HepG2 (cell line): Measurements from ENCODE around the gene NEU4. TPM values are rescaled to one million over a fixed set of nuclear protein-coding genes. Genes with fewer than 3 reads are reported as not detected.
A peak's percentile ranks its signal among the peaks of the same experiment; 100 is the strongest.

Experiments
- ATAD3A ChIP-seq: sonication (generic); formaldehyde crosslinking; IDR thresholded peaks from 2 replicates; pipeline ENCODE4 v1.4.0; 2020; ENCODE audit warnings: missing genetic modification reagents
- CBX1 ChIP-seq: IDR thresholded peaks from one replicate; pipeline ENCODE4 v1.6.1; 2016; ENCODE audit warnings: antibody characterized with exemption, low read depth
- EHMT2 ChIP-seq: fragments of 200-600 bp; sonication (generic); IDR thresholded peaks from 2 replicates; pipeline ENCODE4 v1.7.0; 2017; ENCODE audit warnings: antibody characterized with exemption, low read depth, low read length, borderline replicate concordance
- ELF3 ChIP-seq: IDR thresholded peaks from 2 replicates; pipeline ENCODE4 v1.6.1; 2016; ENCODE audit warnings: missing genetic modification reagents, missing compliant biosample characterization
- FOXK2 ChIP-seq: fragments of 450-650 bp; IDR thresholded peaks from 2 replicates; pipeline ENCODE4 v1.6.1; 2016
- GABPA ChIP-seq, 2 experiments: IDR thresholded peaks; 2 replicates each; pipeline ENCODE4 v1.6.1; 2011 to 2016; ENCODE audit warnings: low read depth in 2 of 2, low read length in 1 of 2, missing biosample characterization in 1 of 2, missing genetic modification characterization in 1 of 2
- GRHL1 ChIP-seq: sonication (generic); formaldehyde crosslinking; conservative IDR thresholded peaks from 2 replicates; pipeline ENCODE4 v1.8.0; 2022; ENCODE audit warnings: missing genetic modification reagents
- HBP1 ChIP-seq: IDR thresholded peaks from 2 replicates; pipeline ENCODE4 v1.6.1; 2016; ENCODE audit warnings: low read depth, control low read depth
- LRRFIP1 ChIP-seq: sonication (generic); formaldehyde crosslinking; conservative IDR thresholded peaks from 2 replicates; pipeline ENCODE4 v1.4.0; 2020; ENCODE audit warnings: missing genetic modification reagents
- MLXIP ChIP-seq: sonication (generic); formaldehyde crosslinking; IDR thresholded peaks from 2 replicates; pipeline ENCODE4 v1.9.0; 2021; ENCODE audit warnings: missing genetic modification reagents, borderline replicate concordance
- NFATC3 ChIP-seq: sonication (generic); formaldehyde crosslinking; IDR thresholded peaks from 2 replicates; pipeline ENCODE4 v1.5.1; 2020; ENCODE audit warnings: mild to moderate bottlenecking, missing genetic modification reagents
- NFKB2 ChIP-seq: sonication (generic); formaldehyde crosslinking; IDR thresholded peaks from 2 replicates; pipeline ENCODE4 v1.4.0; 2020; ENCODE audit warnings: missing genetic modification reagents, borderline replicate concordance
- REL ChIP-seq: sonication (generic); formaldehyde crosslinking; conservative IDR thresholded peaks from 2 replicates; pipeline ENCODE4 v1.8.0; 2022; ENCODE audit warnings: mild to moderate bottlenecking, missing genetic modification reagents, moderate library complexity
- TFDP1 ChIP-seq: IDR thresholded peaks from 2 replicates; pipeline ENCODE4 v1.6.1; 2016; ENCODE audit warnings: missing compliant biosample characterization, missing genetic modification reagents, borderline replicate concordance
- TP53 ChIP-seq: sonication (generic); formaldehyde crosslinking; conservative IDR thresholded peaks from 2 replicates; pipeline ENCODE4 v1.4.0; 2020; ENCODE audit warnings: missing genetic modification reagents
- ZMAT3 ChIP-seq: sonication (generic); formaldehyde crosslinking; conservative IDR thresholded peaks from 2 replicates; pipeline ENCODE4 v1.7.0; 2021; ENCODE audit warnings: missing genetic modification reagents
- ZNF878 ChIP-seq: sonication (generic); formaldehyde crosslinking; IDR thresholded peaks from 2 replicates; pipeline ENCODE4 v1.8.1; 2023; ENCODE audit warnings: mild to moderate bottlenecking, missing genetic modification reagents, moderate library complexity
- polyA plus RNA-seq, 8 experiments: library from polyadenylated mRNA; depleted of rRNA in 3 of 8; stranded (reverse) in 7 of 8; unstranded in 1 of 8; fragments of >200 nt; fragmentation: Illumina TruSeq in 4 of 8; extraction: Trizol in 4 of 8; gene quantifications; 2 replicates each; pipeline versions ENCODE4 v1.2.1 to v1.2.3, GENCODE V29; 2011 to 2016; ENCODE audit warnings: low read depth in 4 of 8, missing spikeins in 1 of 8, mixed read lengths in 1 of 8; ENCODE audit not compliant: insufficient read depth in 1 of 8
- total RNA-seq, 5 experiments: library from RNA; depleted of rRNA; stranded (reverse); fragments of >200 nt; fragmentation: Illumina TruSeq; extraction: Trizol; gene quantifications; 2 replicates each; pipeline ENCODE4 v1.2.3, GENCODE V29; 2016; ENCODE audit warnings: low read depth in 1 of 5
- TF ChIP-seq, protein P1 (sequence below): sonication (generic); formaldehyde crosslinking; IDR thresholded peaks from 2 replicates; pipeline ENCODE4 v1.4.0; 2020; ENCODE audit warnings: missing genetic modification reagents

Gene NEU4
- total and polyA plus RNA-seq, 2 of the 13 experiments (the other 11 are each of a cell fraction or from before 2014, with no cell fraction given): 53.5 to 107 TPM

DNA sequence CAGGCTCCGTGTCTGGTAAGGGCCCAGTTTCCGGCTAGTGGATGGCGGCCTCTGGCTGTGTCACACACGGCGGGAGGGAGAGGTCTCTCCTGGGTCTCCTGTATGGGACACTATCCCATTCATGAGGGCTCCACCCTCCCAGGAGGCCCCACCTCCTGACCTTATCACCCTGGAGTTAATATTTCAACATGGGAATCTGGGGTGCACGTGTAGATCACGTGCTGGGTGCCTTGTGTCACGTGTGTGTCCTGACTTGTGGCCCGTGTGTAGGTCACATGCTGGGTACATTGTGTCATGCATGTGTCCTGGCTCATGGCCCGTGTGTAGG is 9.9 kb downstream of the NEU4 start (continued):
- TF ChIP-seq ZMAT3 (0 out of 2 replicates have a peak, but pooled peaks have one; percentile 51), EHMT2 (0 out of 2 replicates have a peak, but pooled peaks have one; percentile 30), HBP1 (CRISPR knock-in tag) (peak; percentile 88; the same call in 1 of the 2 replicates), TP53 (CRISPR knock-in tag) (no peak), FOXK2 (no peak), LRRFIP1 (CRISPR knock-in tag) (0 out of 2 replicates have a peak, but pooled peaks have one; percentile 65), GABPA (IDR thresholded peaks at IDR 0.05; ENCODE audit: low read depth, low read length) (no peak), GABPA (CRISPR knock-in tag; IDR thresholded peaks at IDR 0.05; ENCODE audit: low read depth) (peak; percentile 75), ZNF878 (CRISPR knock-in tag) (peak; percentile 92), NFATC3 (CRISPR knock-in tag) (0 out of 2 replicates have a peak, but pooled peaks have one; percentile 69), ATAD3A (CRISPR knock-in tag) (no peak), ELF3 (CRISPR knock-in tag) (peak; percentile 85), NFKB2 (CRISPR knock-in tag) (0 out of 2 replicates have a peak, but pooled peaks have one; percentile 76), TFDP1 (CRISPR knock-in tag) (peak; percentile 83; the same call in 1 of the 2 replicates), REL (CRISPR knock-in tag) (peak; percentile 41; the same call in 1 of the 2 replicates), GRHL1 (no peak), MLXIP (CRISPR knock-in tag) (peak; percentile 100), CBX1 (peak; percentile 43)
- TF ChIP-seq, protein P1, sequence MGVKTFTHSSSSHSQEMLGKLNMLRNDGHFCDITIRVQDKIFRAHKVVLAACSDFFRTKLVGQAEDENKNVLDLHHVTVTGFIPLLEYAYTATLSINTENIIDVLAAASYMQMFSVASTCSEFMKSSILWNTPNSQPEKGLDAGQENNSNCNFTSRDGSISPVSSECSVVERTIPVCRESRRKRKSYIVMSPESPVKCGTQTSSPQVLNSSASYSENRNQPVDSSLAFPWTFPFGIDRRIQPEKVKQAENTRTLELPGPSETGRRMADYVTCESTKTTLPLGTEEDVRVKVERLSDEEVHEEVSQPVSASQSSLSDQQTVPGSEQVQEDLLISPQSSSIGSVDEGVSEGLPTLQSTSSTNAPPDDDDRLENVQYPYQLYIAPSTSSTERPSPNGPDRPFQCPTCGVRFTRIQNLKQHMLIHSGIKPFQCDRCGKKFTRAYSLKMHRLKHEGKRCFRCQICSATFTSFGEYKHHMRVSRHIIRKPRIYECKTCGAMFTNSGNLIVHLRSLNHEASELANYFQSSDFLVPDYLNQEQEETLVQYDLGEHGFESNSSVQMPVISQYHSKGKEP (CRISPR knock-in tag): 0 out of 2 replicates have a peak, but pooled peaks have one; percentile 65
